ENCODE measurements around the gene DLG2. TPM values are rescaled to one million over a fixed set of nuclear protein-coding genes. Genes with fewer than 3 reads are reported as not detected.

DLG2 gene
- total and polyA plus RNA-seq, 9 of the 15 experiments (the other 6 are each of a cell fraction or from before 2014, with no cell fraction given), result 0.52 to 1.6 (median 0.95) TPM

GRCh38 chr11:84137505-84137904 is 1489.6 kb downstream of the DLG2 start:
- no peak for FAIRE-seq
- Histone ChIP-seq H3K9me3 (replicated peaks; ENCODE audit: control insufficient read depth, insufficient read depth, low read depth, low read length) (peaks cover 2% of the 10 kb centered on the region), H3K79me2 (ENCODE audit: control insufficient read depth, insufficient read depth, low read length) (no peaks in the 10 kb centered on the region), H3K4me2 (ENCODE audit: insufficient read depth, low read length) (no peak overlapping the region), H3K36me3 (ENCODE audit: control insufficient read depth, insufficient read depth, low read length) (no peaks in the 10 kb centered on the region), H3K4me1 (replicated peaks in 1 of 2; ENCODE audit: control insufficient read depth in 2 of 2, insufficient read depth in 2 of 2, low read length in 2 of 2) (no peaks in the 10 kb centered on the region), H3K9ac (ENCODE audit: insufficient read depth in 1 of 2, low read depth in 2 of 2, low read length in 2 of 2) (no peak overlapping the region), H4K20me1 (replicated peaks; ENCODE audit: control insufficient read depth, insufficient read depth, low read length) (no peaks in the 10 kb centered on the region), H2AFZ (ENCODE audit: low read depth, low read length) (no peak overlapping the region), H3K27me3 (ENCODE audit: control insufficient read depth in 2 of 2, insufficient read depth in 2 of 2, low read length in 2 of 2) (no peaks in the 10 kb centered on the region), H3K27ac (ENCODE audit: extremely low read depth, low read depth, low read length) (no peak overlapping the region), H3K4me3 (no peak overlapping the region), H3K9me1 (ENCODE audit: control insufficient read depth, insufficient read depth, low read length) (no peaks in the 10 kb centered on the region)
- in situ Hi-C loops (cut with MboI), result no loop called here
- ATAC-seq, result no peak
- intact Hi-C loops (cut with micrococcal nuclease), result no loop called here
- CTCF ChIA-PET (ENCODE audit: low intra/inter-chr PET ratio), result no interaction called here
- POLR2A ChIA-PET, result no interaction called here
- no TSS peak for BruUV-seq (replicated peaks)
- DNase-seq (ENCODE audit: extremely low read depth in 1 of 4, low spot score in 3 of 4), result no peak
- TF ChIP-seq ZHX1 (conservative IDR thresholded peaks at IDR 0.05; ENCODE audit: low read length), result no peak
- TF ChIP-seq MBD2 (IDR thresholded peaks at IDR 0.05; ENCODE audit: borderline replicate concordance, low read depth), result no peak
- TF ChIP-seq ELF4 (CRISPR knock-in tag; IDR thresholded peaks at IDR 0.05), result no peak
- no peak for TF ChIP-seq RBM14 (IDR thresholded peaks at IDR 0.05; ENCODE audit: borderline replicate concordance, insufficient read depth, low read depth, low read length)
- no peak for TF ChIP-seq PHTF2 (CRISPR knock-in tag; IDR thresholded peaks at IDR 0.05)
- TF ChIP-seq, protein P1, sequence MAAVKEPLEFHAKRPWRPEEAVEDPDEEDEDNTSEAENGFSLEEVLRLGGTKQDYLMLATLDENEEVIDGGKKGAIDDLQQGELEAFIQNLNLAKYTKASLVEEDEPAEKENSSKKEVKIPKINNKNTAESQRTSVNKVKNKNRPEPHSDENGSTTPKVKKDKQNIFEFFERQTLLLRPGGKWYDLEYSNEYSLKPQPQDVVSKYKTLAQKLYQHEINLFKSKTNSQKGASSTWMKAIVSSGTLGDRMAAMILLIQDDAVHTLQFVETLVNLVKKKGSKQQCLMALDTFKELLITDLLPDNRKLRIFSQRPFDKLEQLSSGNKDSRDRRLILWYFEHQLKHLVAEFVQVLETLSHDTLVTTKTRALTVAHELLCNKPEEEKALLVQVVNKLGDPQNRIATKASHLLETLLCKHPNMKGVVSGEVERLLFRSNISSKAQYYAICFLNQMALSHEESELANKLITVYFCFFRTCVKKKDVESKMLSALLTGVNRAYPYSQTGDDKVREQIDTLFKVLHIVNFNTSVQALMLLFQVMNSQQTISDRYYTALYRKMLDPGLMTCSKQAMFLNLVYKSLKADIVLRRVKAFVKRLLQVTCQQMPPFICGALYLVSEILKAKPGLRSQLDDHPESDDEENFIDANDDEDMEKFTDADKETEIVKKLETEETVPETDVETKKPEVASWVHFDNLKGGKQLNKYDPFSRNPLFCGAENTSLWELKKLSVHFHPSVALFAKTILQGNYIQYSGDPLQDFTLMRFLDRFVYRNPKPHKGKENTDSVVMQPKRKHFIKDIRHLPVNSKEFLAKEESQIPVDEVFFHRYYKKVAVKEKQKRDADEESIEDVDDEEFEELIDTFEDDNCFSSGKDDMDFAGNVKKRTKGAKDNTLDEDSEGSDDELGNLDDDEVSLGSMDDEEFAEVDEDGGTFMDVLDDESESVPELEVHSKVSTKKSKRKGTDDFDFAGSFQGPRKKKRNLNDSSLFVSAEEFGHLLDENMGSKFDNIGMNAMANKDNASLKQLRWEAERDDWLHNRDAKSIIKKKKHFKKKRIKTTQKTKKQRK (IDR thresholded peaks at IDR 0.05; ENCODE audit: borderline replicate concordance, low read depth, low read length), result no peak
- no peak for TF ChIP-seq ATF7 (IDR thresholded peaks at IDR 0.05)
- no peak for TF ChIP-seq ZNF184 (CRISPR knock-in tag; IDR thresholded peaks at IDR 0.05)
- no peak for TF ChIP-seq E2F3 (CRISPR knock-in tag; IDR thresholded peaks at IDR 0.05)
- no peak for TF ChIP-seq XRCC3 (IDR thresholded peaks at IDR 0.05)

Measured in K562 (cell line).